Measurements from ENCODE around the gene DHH. TPM values are rescaled to one million over a fixed set of nuclear protein-coding genes. Genes with fewer than 3 reads are reported as not detected.
A peak's percentile ranks its signal among the peaks of the same experiment; 100 is the strongest.

Gene DHH
- total RNA-seq, 1 experiment from 2014 or later: 0.15 TPM

DNA sequence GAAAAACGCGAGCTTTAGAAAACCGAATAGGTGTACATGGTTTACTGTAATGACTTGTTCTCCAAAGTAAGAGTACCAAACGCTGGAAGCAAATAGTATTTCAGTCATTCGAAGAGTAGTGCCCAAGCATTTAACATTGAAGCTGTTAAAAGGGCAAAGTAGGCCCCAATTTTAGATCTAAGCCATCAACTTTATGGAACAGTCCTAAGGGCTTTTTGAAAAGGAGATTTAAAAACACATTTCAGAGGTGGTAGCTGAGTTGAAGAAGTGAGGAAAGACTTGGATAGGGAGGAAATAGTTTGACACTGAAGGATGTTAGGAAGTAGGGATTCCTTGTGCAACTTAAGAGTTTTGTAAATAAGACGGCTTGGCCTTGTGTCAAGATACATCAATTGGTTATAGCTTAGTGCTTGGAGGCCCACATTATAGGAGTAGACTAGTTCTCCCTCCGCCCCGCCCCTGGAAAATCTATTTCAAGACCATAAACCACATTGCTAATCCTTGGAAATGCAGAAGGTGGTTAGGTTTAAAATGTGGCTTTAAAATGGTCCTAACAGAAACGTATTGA, 37.4 kb upstream of the DHH start:
- Mint-ChIP-seq H3K36me3 (peaks cover 38% of the 10 kb centered on the region), H3K27ac (no peak overlapping the region), H3K4me3 (peak overlapping the region; percentile 63), H3K27me3 (ENCODE audit: low read depth) (no peaks in the 10 kb centered on the region; the same call in 1 of the 2 replicates), H3K4me1 (peaks cover 19% of the 10 kb centered on the region), H3K9me3 (no peaks in the 10 kb centered on the region)
- no peak for ATAC-seq
- DNase-seq (ENCODE audit: low spot score): no peak
- POLR2A ChIA-PET: interaction anchor here (0.9 to 2.0 kb wide), 2 partner anchors 56 to 101 kb away, joined by 4 to 10 read pairs; no protein-coding TSS in a partner anchor
- no peak for TF ChIP-seq NFE2L1 (CRISPR knock-in tag; IDR thresholded peaks at IDR 0.05)
- TF ChIP-seq, protein P1, sequence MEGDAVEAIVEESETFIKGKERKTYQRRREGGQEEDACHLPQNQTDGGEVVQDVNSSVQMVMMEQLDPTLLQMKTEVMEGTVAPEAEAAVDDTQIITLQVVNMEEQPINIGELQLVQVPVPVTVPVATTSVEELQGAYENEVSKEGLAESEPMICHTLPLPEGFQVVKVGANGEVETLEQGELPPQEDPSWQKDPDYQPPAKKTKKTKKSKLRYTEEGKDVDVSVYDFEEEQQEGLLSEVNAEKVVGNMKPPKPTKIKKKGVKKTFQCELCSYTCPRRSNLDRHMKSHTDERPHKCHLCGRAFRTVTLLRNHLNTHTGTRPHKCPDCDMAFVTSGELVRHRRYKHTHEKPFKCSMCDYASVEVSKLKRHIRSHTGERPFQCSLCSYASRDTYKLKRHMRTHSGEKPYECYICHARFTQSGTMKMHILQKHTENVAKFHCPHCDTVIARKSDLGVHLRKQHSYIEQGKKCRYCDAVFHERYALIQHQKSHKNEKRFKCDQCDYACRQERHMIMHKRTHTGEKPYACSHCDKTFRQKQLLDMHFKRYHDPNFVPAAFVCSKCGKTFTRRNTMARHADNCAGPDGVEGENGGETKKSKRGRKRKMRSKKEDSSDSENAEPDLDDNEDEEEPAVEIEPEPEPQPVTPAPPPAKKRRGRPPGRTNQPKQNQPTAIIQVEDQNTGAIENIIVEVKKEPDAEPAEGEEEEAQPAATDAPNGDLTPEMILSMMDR (IDR thresholded peaks at IDR 0.05): no peak
- TF ChIP-seq ELF4 (CRISPR knock-in tag; IDR thresholded peaks at IDR 0.05; ENCODE audit: low read depth): no peak
- TF ChIP-seq, protein P2, sequence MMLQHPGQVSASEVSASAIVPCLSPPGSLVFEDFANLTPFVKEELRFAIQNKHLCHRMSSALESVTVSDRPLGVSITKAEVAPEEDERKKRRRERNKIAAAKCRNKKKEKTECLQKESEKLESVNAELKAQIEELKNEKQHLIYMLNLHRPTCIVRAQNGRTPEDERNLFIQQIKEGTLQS (CRISPR knock-in tag; conservative IDR thresholded peaks at IDR 0.05): no peak
- CTCF ChIA-PET: interaction anchor here (0.7 to 3.4 kb wide), 12 partner anchors 8 to 216 kb away, joined by 3 to 32 read pairs (median 9); partner anchors contain the start of gene DHH

DNA sequence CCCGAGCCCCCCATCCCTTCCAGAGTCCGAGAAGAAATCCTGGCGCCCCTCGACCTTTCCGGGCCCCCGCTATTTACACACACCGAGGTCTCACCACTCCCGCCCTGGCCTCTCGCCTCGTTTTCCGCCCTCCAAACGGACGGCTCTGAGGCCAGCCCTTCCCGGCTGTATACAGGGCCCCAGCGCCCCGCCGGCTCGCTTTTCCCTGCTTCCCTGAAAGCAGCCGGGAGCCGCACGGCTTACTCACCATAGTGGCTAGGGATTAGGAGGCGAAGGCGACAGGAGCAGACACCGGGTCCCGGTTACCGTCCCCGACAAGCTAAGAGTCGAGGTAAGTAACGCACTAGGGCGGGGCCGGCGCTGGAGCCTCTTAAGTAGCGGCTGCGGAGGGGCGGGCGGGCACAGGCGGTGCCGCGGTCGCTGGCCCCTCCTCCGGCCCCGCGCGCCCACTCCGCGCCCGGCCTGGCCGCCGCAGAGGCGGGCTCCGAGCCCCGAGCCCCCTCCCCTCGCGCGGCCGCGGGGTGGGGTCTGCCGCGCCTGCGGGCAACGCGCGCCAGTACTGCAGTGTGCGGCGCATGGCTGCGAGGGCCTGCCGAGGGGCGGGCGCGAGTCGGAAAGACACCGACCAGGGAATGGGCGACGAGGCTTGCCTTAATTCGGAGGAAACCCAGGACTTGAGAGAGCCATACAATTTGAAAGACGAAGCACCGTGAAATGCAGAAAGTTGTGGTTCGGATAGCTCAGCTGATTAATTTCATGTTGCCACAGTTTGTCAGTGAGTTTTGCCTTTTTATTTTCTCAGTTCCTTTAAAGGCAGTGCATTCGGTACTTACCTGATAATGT, 36.7 kb upstream of the DHH start, which contains the start of gene TUBA1B:
TUBA1B (minus strand) TSS at position 345 of the 843 bp plus-strand sequence; CDS start at position 250, 95 bp downstream.
- CTCF ChIA-PET: interaction anchor here (0.5 to 3.4 kb wide), 28 partner anchors 9 to 449 kb away, joined by 3 to 39 read pairs (median 3); partner anchors contain the start of genes DHH, LMBR1L, RHEBL1 and TUBA1A
- peak; percentile 82 for DNase-seq (ENCODE audit: low spot score)
- H3K4me3 Mint-ChIP-seq: peak within 1 kb of the TSS; percentile 90
- peaks cover 40% of the 10 kb centered on the region for H3K36me3 Mint-ChIP-seq
- no peaks in the 10 kb centered on the region for H3K9me3 Mint-ChIP-seq
- POLR2A ChIA-PET: interaction anchor here (0.6 to 2.0 kb wide), 16 partner anchors 10 to 279 kb away, joined by 3 to 10 read pairs (median 3); partner anchors contain the start of genes DDX23, SPATS2 and TUBA1A
- no peaks in the 10 kb centered on the region; the same call in 1 of the 2 replicates for H3K27me3 Mint-ChIP-seq (ENCODE audit: low read depth)
- ATAC-seq: peak; percentile 90
- peaks cover 19% of the 10 kb centered on the region for H3K4me1 Mint-ChIP-seq
- H3K27ac Mint-ChIP-seq: peak within 1 kb of the TSS; percentile 99
- TF ChIP-seq GABPB1 (CRISPR knock-in tag; IDR thresholded peaks at IDR 0.05): peak; percentile 34
- TF ChIP-seq CREM (CRISPR knock-in tag; IDR thresholded peaks at IDR 0.05): peak; percentile 15; the same call in 1 of the 2 replicates
- 0 out of 2 replicates have a peak, but pooled peaks have one; percentile 41 for TF ChIP-seq ZNF219 (CRISPR knock-in tag; IDR thresholded peaks at IDR 0.05; ENCODE audit: borderline replicate concordance)
- TF ChIP-seq, protein P3, sequence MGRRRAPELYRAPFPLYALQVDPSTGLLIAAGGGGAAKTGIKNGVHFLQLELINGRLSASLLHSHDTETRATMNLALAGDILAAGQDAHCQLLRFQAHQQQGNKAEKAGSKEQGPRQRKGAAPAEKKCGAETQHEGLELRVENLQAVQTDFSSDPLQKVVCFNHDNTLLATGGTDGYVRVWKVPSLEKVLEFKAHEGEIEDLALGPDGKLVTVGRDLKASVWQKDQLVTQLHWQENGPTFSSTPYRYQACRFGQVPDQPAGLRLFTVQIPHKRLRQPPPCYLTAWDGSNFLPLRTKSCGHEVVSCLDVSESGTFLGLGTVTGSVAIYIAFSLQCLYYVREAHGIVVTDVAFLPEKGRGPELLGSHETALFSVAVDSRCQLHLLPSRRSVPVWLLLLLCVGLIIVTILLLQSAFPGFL (CRISPR knock-in tag; IDR thresholded peaks at IDR 0.05; ENCODE audit: borderline replicate concordance): no peak
- TF ChIP-seq, protein P4, sequence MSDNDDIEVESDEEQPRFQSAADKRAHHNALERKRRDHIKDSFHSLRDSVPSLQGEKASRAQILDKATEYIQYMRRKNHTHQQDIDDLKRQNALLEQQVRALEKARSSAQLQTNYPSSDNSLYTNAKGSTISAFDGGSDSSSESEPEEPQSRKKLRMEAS (CRISPR knock-in tag; IDR thresholded peaks at IDR 0.05): peak; percentile 92; the same call in 1 of the 2 replicates
- no peak for TF ChIP-seq HMGA2 (CRISPR knock-in tag; IDR thresholded peaks at IDR 0.05)
- TF ChIP-seq, protein P5, sequence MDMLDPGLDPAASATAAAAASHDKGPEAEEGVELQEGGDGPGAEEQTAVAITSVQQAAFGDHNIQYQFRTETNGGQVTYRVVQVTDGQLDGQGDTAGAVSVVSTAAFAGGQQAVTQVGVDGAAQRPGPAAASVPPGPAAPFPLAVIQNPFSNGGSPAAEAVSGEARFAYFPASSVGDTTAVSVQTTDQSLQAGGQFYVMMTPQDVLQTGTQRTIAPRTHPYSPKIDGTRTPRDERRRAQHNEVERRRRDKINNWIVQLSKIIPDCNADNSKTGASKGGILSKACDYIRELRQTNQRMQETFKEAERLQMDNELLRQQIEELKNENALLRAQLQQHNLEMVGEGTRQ (CRISPR knock-in tag; IDR thresholded peaks at IDR 0.05): peak; percentile 40; the same call in 1 of the 2 replicates
- TF ChIP-seq, protein P6, sequence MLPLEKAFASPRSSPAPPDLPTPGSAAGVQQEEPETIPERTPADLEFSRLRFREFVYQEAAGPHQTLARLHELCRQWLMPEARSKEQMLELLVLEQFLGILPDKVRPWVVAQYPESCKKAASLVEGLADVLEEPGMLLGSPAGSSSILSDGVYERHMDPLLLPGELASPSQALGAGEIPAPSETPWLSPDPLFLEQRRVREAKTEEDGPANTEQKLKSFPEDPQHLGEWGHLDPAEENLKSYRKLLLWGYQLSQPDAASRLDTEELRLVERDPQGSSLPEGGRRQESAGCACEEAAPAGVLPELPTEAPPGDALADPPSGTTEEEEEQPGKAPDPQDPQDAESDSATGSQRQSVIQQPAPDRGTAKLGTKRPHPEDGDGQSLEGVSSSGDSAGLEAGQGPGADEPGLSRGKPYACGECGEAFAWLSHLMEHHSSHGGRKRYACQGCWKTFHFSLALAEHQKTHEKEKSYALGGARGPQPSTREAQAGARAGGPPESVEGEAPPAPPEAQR (CRISPR knock-in tag; IDR thresholded peaks at IDR 0.05): no peak
- TF ChIP-seq, protein P7, sequence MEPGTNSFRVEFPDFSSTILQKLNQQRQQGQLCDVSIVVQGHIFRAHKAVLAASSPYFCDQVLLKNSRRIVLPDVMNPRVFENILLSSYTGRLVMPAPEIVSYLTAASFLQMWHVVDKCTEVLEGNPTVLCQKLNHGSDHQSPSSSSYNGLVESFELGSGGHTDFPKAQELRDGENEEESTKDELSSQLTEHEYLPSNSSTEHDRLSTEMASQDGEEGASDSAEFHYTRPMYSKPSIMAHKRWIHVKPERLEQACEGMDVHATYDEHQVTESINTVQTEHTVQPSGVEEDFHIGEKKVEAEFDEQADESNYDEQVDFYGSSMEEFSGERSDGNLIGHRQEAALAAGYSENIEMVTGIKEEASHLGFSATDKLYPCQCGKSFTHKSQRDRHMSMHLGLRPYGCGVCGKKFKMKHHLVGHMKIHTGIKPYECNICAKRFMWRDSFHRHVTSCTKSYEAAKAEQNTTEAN (CRISPR knock-in tag; IDR thresholded peaks at IDR 0.05): no peak; the same call in 1 of the 2 replicates
- TF ChIP-seq, protein P1 (IDR thresholded peaks at IDR 0.05): no peak
- TF ChIP-seq, protein P8, sequence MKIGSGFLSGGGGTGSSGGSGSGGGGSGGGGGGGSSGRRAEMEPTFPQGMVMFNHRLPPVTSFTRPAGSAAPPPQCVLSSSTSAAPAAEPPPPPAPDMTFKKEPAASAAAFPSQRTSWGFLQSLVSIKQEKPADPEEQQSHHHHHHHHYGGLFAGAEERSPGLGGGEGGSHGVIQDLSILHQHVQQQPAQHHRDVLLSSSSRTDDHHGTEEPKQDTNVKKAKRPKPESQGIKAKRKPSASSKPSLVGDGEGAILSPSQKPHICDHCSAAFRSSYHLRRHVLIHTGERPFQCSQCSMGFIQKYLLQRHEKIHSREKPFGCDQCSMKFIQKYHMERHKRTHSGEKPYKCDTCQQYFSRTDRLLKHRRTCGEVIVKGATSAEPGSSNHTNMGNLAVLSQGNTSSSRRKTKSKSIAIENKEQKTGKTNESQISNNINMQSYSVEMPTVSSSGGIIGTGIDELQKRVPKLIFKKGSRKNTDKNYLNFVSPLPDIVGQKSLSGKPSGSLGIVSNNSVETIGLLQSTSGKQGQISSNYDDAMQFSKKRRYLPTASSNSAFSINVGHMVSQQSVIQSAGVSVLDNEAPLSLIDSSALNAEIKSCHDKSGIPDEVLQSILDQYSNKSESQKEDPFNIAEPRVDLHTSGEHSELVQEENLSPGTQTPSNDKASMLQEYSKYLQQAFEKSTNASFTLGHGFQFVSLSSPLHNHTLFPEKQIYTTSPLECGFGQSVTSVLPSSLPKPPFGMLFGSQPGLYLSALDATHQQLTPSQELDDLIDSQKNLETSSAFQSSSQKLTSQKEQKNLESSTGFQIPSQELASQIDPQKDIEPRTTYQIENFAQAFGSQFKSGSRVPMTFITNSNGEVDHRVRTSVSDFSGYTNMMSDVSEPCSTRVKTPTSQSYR (CRISPR knock-in tag; IDR thresholded peaks at IDR 0.05): 0 out of 2 replicates have a peak, but pooled peaks have one; percentile 42
- TF ChIP-seq, protein P9, sequence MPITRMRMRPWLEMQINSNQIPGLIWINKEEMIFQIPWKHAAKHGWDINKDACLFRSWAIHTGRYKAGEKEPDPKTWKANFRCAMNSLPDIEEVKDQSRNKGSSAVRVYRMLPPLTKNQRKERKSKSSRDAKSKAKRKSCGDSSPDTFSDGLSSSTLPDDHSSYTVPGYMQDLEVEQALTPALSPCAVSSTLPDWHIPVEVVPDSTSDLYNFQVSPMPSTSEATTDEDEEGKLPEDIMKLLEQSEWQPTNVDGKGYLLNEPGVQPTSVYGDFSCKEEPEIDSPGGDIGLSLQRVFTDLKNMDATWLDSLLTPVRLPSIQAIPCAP (CRISPR knock-in tag; IDR thresholded peaks at IDR 0.05): no peak
